Measurements from ENCODE around the gene POU2AF2. TPM values are rescaled to one million over a fixed set of nuclear protein-coding genes. Genes with fewer than 3 reads are reported as not detected.

The POU2AF2 gene
- total and polyA plus RNA-seq, 2 of the 8 experiments (the other 6 are each of a cell fraction or from before 2014, with no cell fraction given) = not detected

DNA sequence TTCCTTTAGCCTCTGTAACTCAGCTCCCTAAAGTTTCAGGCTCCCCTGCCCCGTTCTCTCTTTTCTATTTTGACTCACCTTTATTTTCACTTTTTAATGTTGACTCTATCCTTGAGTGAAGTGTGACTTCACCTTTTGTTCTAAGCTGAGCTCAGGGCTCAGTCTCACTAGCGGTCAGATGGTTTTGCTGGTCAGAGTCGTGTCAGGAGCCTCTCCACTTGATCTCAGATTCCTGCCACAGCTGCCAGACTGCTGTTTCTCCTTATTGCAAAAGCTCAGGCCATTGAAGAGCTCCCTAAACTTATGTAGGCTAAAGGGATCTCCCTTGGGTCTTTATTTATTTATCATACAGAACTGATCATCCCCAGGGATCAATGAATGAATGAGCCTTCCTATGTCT, 13.7 kb upstream of the POU2AF2 start:
- no peak overlapping the region for H2AK5ac ChIP-seq (ENCODE audit: low read depth, low read length)
- H3K14ac ChIP-seq (ENCODE audit: insufficient read length) = no peak overlapping the region
- H3K4me2 ChIP-seq (ENCODE audit: insufficient read depth in 1 of 2, low read depth in 2 of 2, low read length in 2 of 2) = no peak overlapping the region
- H4K20me1 ChIP-seq (replicated peaks in 1 of 2; ENCODE audit: control insufficient read depth in 1 of 2, insufficient read depth in 2 of 2, low read length in 2 of 2) = no peaks in the 10 kb centered on the region
- ChIA-PET CTCF (ENCODE audit: partially characterized antibody) (interaction anchor here (0.7 to 3.7 kb wide), 7 partner anchors 9 to 786 kb away, joined by 3 to 25 read pairs (median 3); no protein-coding TSS in a partner anchor), POLR2A (ENCODE audit: partially characterized antibody) (no interaction called here)
- no peak overlapping the region for H2BK120ac ChIP-seq (replicated peaks; ENCODE audit: low read depth, low read length)
- no peaks in the 10 kb centered on the region for H3K79me1 ChIP-seq (ENCODE audit: low read depth, low read length)
- WGBS, 2 experiments (ENCODE audit: extremely low coverage in 1 of 2, insufficient coverage in 1 of 2, insufficient read length in 1 of 2, insufficient replicate concordance in 2 of 2, low coverage in 1 of 2, low lambda C conversion rate in 2 of 2, missing lambda C conversion rate in 1 of 2) = 84% methylated on average over 3 of the region's 3 CpGs; no CpG with 5 or more reads in 1 of the 2 experiments
- no peak overlapping the region for H3K23ac ChIP-seq (ENCODE audit: insufficient read length)
- no peak overlapping the region for H4K5ac ChIP-seq (ENCODE audit: insufficient read length, low read depth, low read length)
- H2AFZ ChIP-seq (ENCODE audit: low read length) = no peak overlapping the region
- no peak overlapping the region for H3K56ac ChIP-seq (replicated peaks; ENCODE audit: insufficient read length, low read depth, low read length)
- H3K4me1 ChIP-seq (replicated peaks in 1 of 4; ENCODE audit: control insufficient read depth in 3 of 4, insufficient read depth in 4 of 4, low read length in 3 of 4) = no peaks in the 10 kb centered on the region
- no peak overlapping the region for H4K91ac ChIP-seq (replicated peaks; ENCODE audit: insufficient read length, low read length)
- no peak overlapping the region for H3K4me3 ChIP-seq (ENCODE audit: extremely low read depth in 1 of 4, insufficient read depth in 2 of 4, low read depth in 3 of 4, low read length in 4 of 4)
- no peak overlapping the region for H3K4ac ChIP-seq (replicated peaks; ENCODE audit: insufficient read length, low read depth, low read length)
- DNase-seq (ENCODE audit: low read depth in 1 of 2, low spot score in 2 of 2) (no peak), FAIRE-seq (no peak)
- H3K27ac ChIP-seq (ENCODE audit: low read depth, low read length) = no peak overlapping the region
- no peak overlapping the region for H3K18ac ChIP-seq (ENCODE audit: extremely low read depth, low read length)
- no peak overlapping the region for H2BK15ac ChIP-seq (ENCODE audit: low read length)
- H2BK12ac ChIP-seq (ENCODE audit: low read depth, low read length) = no peak overlapping the region
- no peaks in the 10 kb centered on the region for H3K23me2 ChIP-seq (ENCODE audit: low read depth, low read length)
- no peak overlapping the region for H3K9ac ChIP-seq (replicated peaks in 1 of 4; ENCODE audit: extremely low read depth in 1 of 4, low read depth in 3 of 4, low read length in 3 of 4)
- H3K9me3 ChIP-seq (ENCODE audit: insufficient read depth in 2 of 2, low read depth in 1 of 2, low read length in 1 of 2) = no peaks in the 10 kb centered on the region
- H2BK5ac ChIP-seq (ENCODE audit: low read depth, low read length) = no peak overlapping the region
- H3K79me2 ChIP-seq (ENCODE audit: control insufficient read depth in 1 of 2, insufficient read depth in 2 of 2, low read length in 2 of 2) = no peaks in the 10 kb centered on the region
- no peaks in the 10 kb centered on the region for H3K27me3 ChIP-seq (replicated peaks in 1 of 4; ENCODE audit: control insufficient read depth in 3 of 4, extremely low read depth in 1 of 4, insufficient read depth in 3 of 4, low read length in 3 of 4)
- H2BK20ac ChIP-seq (ENCODE audit: low read length) = no peak overlapping the region
- H3K36me3 ChIP-seq (ENCODE audit: control insufficient read depth in 2 of 4, insufficient read depth in 4 of 4, low read length in 3 of 4) = no peaks in the 10 kb centered on the region
- no peak overlapping the region for H4K8ac ChIP-seq (ENCODE audit: extremely low read depth, insufficient read depth, low read length)
- no peak for TF ChIP-seq ZNF274 (IDR thresholded peaks at IDR 0.05; ENCODE audit: borderline replicate concordance, extremely low read depth, low read length)
- TF ChIP-seq SP1 (IDR thresholded peaks at IDR 0.05; ENCODE audit: low read depth, low read length) = no peak
- TF ChIP-seq CEBPB (IDR thresholded peaks at IDR 0.05; ENCODE audit: low read depth, low read length) = no peak
- TF ChIP-seq JUND (IDR thresholded peaks at IDR 0.05; ENCODE audit: low read length) = no peak
- no peak for TF ChIP-seq FOSL1 (IDR thresholded peaks at IDR 0.05; ENCODE audit: insufficient read depth, low read depth, low read length)

Measured in H1 (cell line).